ENCODE measurements around the gene DYSF. TPM values are rescaled to one million over a fixed set of nuclear protein-coding genes. Genes with fewer than 3 reads are reported as not detected.

The DYSF gene
- total RNA-seq, 2 experiments from 2014 or later, result not detected

GRCh38 chr2:71455741-71456569 lies 2.6 kb downstream of the DYSF start:
- intact Hi-C loops (cut with micrococcal nuclease; ENCODE audit: unreplicated experiment), result no loop called here
- BruUV-seq (replicated peaks), result no TSS peak
- H2AFZ ChIP-seq (ENCODE audit: low read length), result peak overlapping the region; percentile 59

GRCh38 chr2:71456617-71457016 lies 3.3 kb downstream of the DYSF start:
- H2AFZ ChIP-seq (ENCODE audit: low read length), result peak overlapping the region; percentile 59; the same call in 1 of the 2 replicates
- H4K20me1 ChIP-seq (ENCODE audit: insufficient read depth, low read length), result no peaks in the 10 kb centered on the region
- no peak overlapping the region for H3K4me3 ChIP-seq (ENCODE audit: low read depth, low read length, poor library complexity, severe bottlenecking)
- H3K4me1 ChIP-seq (ENCODE audit: insufficient read depth, low read length, poor library complexity, severe bottlenecking), result peaks cover 10% of the 10 kb centered on the region
- H3K36me3 ChIP-seq (ENCODE audit: insufficient read depth, low read length), result no peaks in the 10 kb centered on the region
- H3K79me2 ChIP-seq (ENCODE audit: insufficient read depth, low read depth, low read length), result no peaks in the 10 kb centered on the region
- TF ChIP-seq CTCF (conservative IDR thresholded peaks at IDR 0.05; ENCODE audit: low read length), result no peak
- TF ChIP-seq EZH2phosphoT487 (IDR thresholded peaks at IDR 0.05; ENCODE audit: borderline replicate concordance, low read depth, low read length), result no peak
- no peak overlapping the region for H3K27ac ChIP-seq (ENCODE audit: low read depth, low read length, poor library complexity, severe bottlenecking)
- DNase-seq (ENCODE audit: low spot score), result no peak
- H3K9me2 ChIP-seq (ENCODE audit: insufficient read depth, low read length), result no peaks in the 10 kb centered on the region
- intact Hi-C loops (cut with micrococcal nuclease; ENCODE audit: unreplicated experiment), result no loop called here
- CTCF ChIA-PET (ENCODE audit: unreplicated experiment), result no interaction called here
- H3K4me2 ChIP-seq (ENCODE audit: low read length), result no peak overlapping the region
- BruUV-seq (replicated peaks), result no TSS peak
- POLR2A ChIA-PET, result interaction anchor here (0.9 kb wide), 1 partner anchor 9 kb away, joined by 3 read pairs; no protein-coding TSS in a partner anchor
- H3K9me3 ChIP-seq (ENCODE audit: low read length), result 0 out of 2 replicates have a peak, but pooled peaks cover 3% of the 10 kb centered on the region

More at GRCh38 chr2:71455741-71456569, 2.6 kb downstream of the DYSF start:
- no peaks in the 10 kb centered on the region for H3K79me2 ChIP-seq (ENCODE audit: insufficient read depth, low read depth, low read length)
- H3K4me1 ChIP-seq (ENCODE audit: insufficient read depth, low read length, poor library complexity, severe bottlenecking), result peaks cover 10% of the 10 kb centered on the region
- no peaks in the 10 kb centered on the region for H3K9me2 ChIP-seq (ENCODE audit: insufficient read depth, low read length)
- peak; percentile 7 for DNase-seq (ENCODE audit: low spot score)
- ChIA-PET CTCF (ENCODE audit: unreplicated experiment) (no interaction called here), POLR2A (interaction anchor here (0.6 to 0.9 kb wide), 2 partner anchors 9 to 802 kb away, joined by 3 read pairs; no protein-coding TSS in a partner anchor)
- H3K4me3 ChIP-seq (ENCODE audit: low read depth, low read length, poor library complexity, severe bottlenecking), result no peak overlapping the region
- no peak overlapping the region for H3K27ac ChIP-seq (ENCODE audit: low read depth, low read length, poor library complexity, severe bottlenecking)
- TF ChIP-seq CTCF (conservative IDR thresholded peaks at IDR 0.05; ENCODE audit: low read length) (no peak), EZH2phosphoT487 (IDR thresholded peaks at IDR 0.05; ENCODE audit: borderline replicate concordance, low read depth, low read length) (no peak)
- H3K9me3 ChIP-seq (ENCODE audit: low read length), result 0 out of 2 replicates have a peak, but pooled peaks cover 1% of the 10 kb centered on the region
- no peaks in the 10 kb centered on the region for H3K36me3 ChIP-seq (ENCODE audit: insufficient read depth, low read length)
- no peak overlapping the region for H3K4me2 ChIP-seq (ENCODE audit: low read length)
- no peaks in the 10 kb centered on the region for H4K20me1 ChIP-seq (ENCODE audit: insufficient read depth, low read length)
